GM23338 (cell line): ENCODE measurements around the gene QPCTL. TPM values are rescaled to one million over a fixed set of nuclear protein-coding genes. Genes with fewer than 3 reads are reported as not detected.
"Not testable (repeated sequence)": the region's sequence is repeated elsewhere in the genome, so short reads cannot be mapped to it uniquely, and the experiment has no call there.

Source experiments
- ATAC-seq: fragments of 200-7000 bp; cut with Tn5 transposase; 3 replicates; pipeline ENCODE4 v1.9.1; 2020
- DNase-seq: peaks from one replicate; pipeline ENCODE4 v3.0.0-alpha.2; 2015; ENCODE audit warnings: low spot score
- H2AFZ ChIP-seq: fragments of 200-600 bp; sonication (generic); 2 replicates; pipeline ENCODE4 v1.8.0; 2016; ENCODE audit warnings: antibody characterized with exemption, mild to moderate bottlenecking, moderate library complexity
- H3F3A ChIP-seq: fragments of 200-600 bp; sonication (generic); replicated peaks from 2 replicates; pipeline ENCODE4 v1.8.0; 2017; ENCODE audit warnings: antibody characterized with exemption, mixed run types, low read depth
- H3K27ac ChIP-seq: fragments of 200-600 bp; sonication (generic); 2 replicates; pipeline ENCODE4 v1.6.1; 2016; ENCODE audit warnings: low read depth
- H3K27me3 ChIP-seq: fragments of 200-600 bp; sonication (generic); 2 replicates; pipeline ENCODE4 v1.8.0; 2016; ENCODE audit warnings: mild to moderate bottlenecking, mixed run types, moderate library complexity; ENCODE audit not compliant: insufficient read depth
- H3K36me3 ChIP-seq: fragments of 200-600 bp; sonication (generic); 2 replicates; pipeline ENCODE4 v1.8.0; 2016; ENCODE audit warnings: mild to moderate bottlenecking; ENCODE audit not compliant: insufficient read depth
- H3K4me1 ChIP-seq: fragments of 200-600 bp; sonication (generic); 2 replicates; pipeline ENCODE4 v1.8.0; 2016; ENCODE audit warnings: mild to moderate bottlenecking, moderate library complexity; ENCODE audit not compliant: insufficient read depth
- H3K4me2 ChIP-seq: fragments of 200-600 bp; sonication (generic); 2 replicates; pipeline ENCODE4 v1.7.1; 2017; ENCODE audit warnings: mixed run types
- H3K4me3 ChIP-seq: fragments of 200-600 bp; sonication (generic); 2 replicates; pipeline ENCODE4 v1.6.1; 2016; ENCODE audit warnings: mixed run types
- H3K79me2 ChIP-seq: fragments of 200-600 bp; sonication (generic); replicated peaks from 2 replicates; pipeline ENCODE4 v1.8.0; 2017; ENCODE audit warnings: mild to moderate bottlenecking; ENCODE audit not compliant: insufficient read depth
- H3K9me2 ChIP-seq: fragments of 200-600 bp; sonication (generic); 2 replicates; pipeline ENCODE4 v1.8.0; 2017; ENCODE audit not compliant: insufficient read depth
- H4K20me1 ChIP-seq: fragments of 200-600 bp; sonication (generic); replicated peaks from 2 replicates; pipeline ENCODE4 v1.8.0; 2017; ENCODE audit warnings: mild to moderate bottlenecking; ENCODE audit not compliant: insufficient read depth
- H3K27ac Mint-ChIP-seq: 2 replicates; pipeline ENCODE4 v1.8.0; 2020; ENCODE audit warnings: inconsistent platforms, mild to moderate bottlenecking, moderate library complexity, mixed read lengths
- H3K27me3 Mint-ChIP-seq: 3 replicates; pipeline ENCODE4 v1.8.0; 2022; ENCODE audit warnings: low read depth, mild to moderate bottlenecking, moderate library complexity, mixed read lengths, inconsistent platforms; ENCODE audit not compliant: insufficient read depth, poor library complexity
- H3K36me3 Mint-ChIP-seq: 3 replicates; pipeline ENCODE4 v1.8.0; 2021; ENCODE audit warnings: low read depth, mild to moderate bottlenecking, inconsistent platforms, moderate library complexity, mixed read lengths
- H3K4me1 Mint-ChIP-seq: 3 replicates; pipeline ENCODE4 v1.8.0; 2020; ENCODE audit warnings: mild to moderate bottlenecking, inconsistent platforms, mixed read lengths
- H3K4me3 Mint-ChIP-seq: 3 replicates; pipeline ENCODE4 v1.8.0; 2021; ENCODE audit warnings: moderate library complexity, mild to moderate bottlenecking, inconsistent platforms, mixed read lengths
- H3K9me3 Mint-ChIP-seq: 3 replicates; pipeline ENCODE4 v1.8.0; 2020; ENCODE audit warnings: moderate library complexity, mild to moderate bottlenecking, inconsistent platforms, mixed read lengths
- CREB1 ChIP-seq: fragments of 250-450 bp; sonication (Bioruptor Pico); IDR thresholded peaks from 2 replicates; pipeline ENCODE4 v1.5.0; 2020; ENCODE audit warnings: low read depth, mild to moderate bottlenecking, moderate library complexity
- EZH2 ChIP-seq: fragments of 200-600 bp; sonication (generic); IDR thresholded peaks from one replicate; pipeline ENCODE4 v1.8.0; 2017; ENCODE audit warnings: antibody characterized with exemption, mild to moderate bottlenecking, low read depth; ENCODE audit not compliant: unreplicated experiment
- EZH2phosphoT487 ChIP-seq: fragments of 200-600 bp; sonication (generic); IDR thresholded peaks from one replicate; pipeline ENCODE4 v1.8.1; 2018; ENCODE audit warnings: antibody characterized with exemption; ENCODE audit not compliant: unreplicated experiment
- JUNB ChIP-seq: IDR thresholded peaks from one replicate; pipeline ENCODE4 v1.6.1; 2016; ENCODE audit warnings: antibody characterized with exemption; ENCODE audit not compliant: unreplicated experiment
- NANOG ChIP-seq: IDR thresholded peaks from 2 replicates; pipeline ENCODE4 v1.6.1; 2016; ENCODE audit warnings: antibody characterized with exemption, borderline replicate concordance
- POLR2AphosphoS5 ChIP-seq: IDR thresholded peaks from 2 replicates; pipeline ENCODE4 v1.6.1; 2016; ENCODE audit warnings: antibody characterized with exemption, low read depth
- ZNF114 ChIP-seq: fragments of 250-450 bp; sonication (Bioruptor Pico); IDR thresholded peaks from 2 replicates; pipeline ENCODE4 v1.5.0; 2020; ENCODE audit warnings: mild to moderate bottlenecking, moderate library complexity
- ZNF331 ChIP-seq: fragments of 250-450 bp; sonication (Bioruptor Pico); IDR thresholded peaks from 2 replicates; pipeline ENCODE4 v1.5.0; 2020; ENCODE audit warnings: low read depth, mild to moderate bottlenecking, moderate library complexity
- polyA plus RNA-seq: library from polyadenylated mRNA; unstranded; fragments of >200 nt; fragmentation: Nextera tagmentation; extraction: Ambion mirVana; gene quantifications from 2 replicates; pipeline ENCODE4 v1.2.1, GENCODE V29; 2016
- total RNA-seq: library from RNA; depleted of rRNA; stranded (reverse); fragments of >200 nt; shearing (Covaris generic); gene quantifications from 2 replicates; pipeline ENCODE4 v1.2.3, GENCODE V29; 2014
- TF ChIP-seq, protein P1 (sequence below): IDR thresholded peaks from one replicate; pipeline ENCODE4 v1.6.1; 2018; ENCODE audit warnings: antibody characterized with exemption; ENCODE audit not compliant: unreplicated experiment
- TF ChIP-seq, protein P2 (sequence below): fragments of 250-450 bp; sonication (Bioruptor Pico); IDR thresholded peaks from 2 replicates; pipeline ENCODE4 v1.5.0; 2020; ENCODE audit warnings: mild to moderate bottlenecking, moderate library complexity

QPCTL gene
- total and polyA plus RNA-seq, 2 experiments from 2014 or later, result 10.6 to 26.2 TPM

DNA sequence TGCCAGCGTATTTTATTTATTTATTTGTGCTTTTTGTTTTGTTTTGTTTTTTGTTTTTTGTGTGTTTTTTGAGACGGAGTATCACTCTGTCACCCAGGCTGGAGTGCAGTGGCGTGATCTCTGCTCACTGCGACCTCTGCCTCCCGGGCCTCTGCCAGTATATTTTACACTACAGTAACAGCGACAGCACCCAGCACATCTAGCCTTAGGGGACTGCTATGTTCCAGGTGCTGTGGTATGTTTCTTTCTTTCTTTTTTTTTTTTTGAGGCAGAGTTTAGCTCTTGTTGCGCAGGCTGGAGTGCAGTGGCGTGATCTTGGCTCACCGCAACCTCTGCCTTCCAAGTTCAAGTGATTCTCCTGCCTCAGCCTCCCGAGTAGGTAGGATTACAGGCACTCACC is 59.0 kb downstream of the QPCTL start:
- H3K4me1 Mint-ChIP-seq, H3K4me3 Mint-ChIP-seq, H3K9me2 ChIP-seq, H3K79me2 ChIP-seq, ATAC-seq, H3K27me3 ChIP-seq, H4K20me1 ChIP-seq, H3F3A ChIP-seq, H3K27me3 Mint-ChIP-seq, H3K4me1 ChIP-seq, H3K9me3 Mint-ChIP-seq, H3K27ac ChIP-seq, H3K27ac Mint-ChIP-seq, DNase-seq, H2AFZ ChIP-seq, H3K36me3 Mint-ChIP-seq, H3K4me3 ChIP-seq, H3K4me2 ChIP-seq, H3K36me3 ChIP-seq: not testable (repeated sequence)

GRCh38 chr19:45752639-45753038 is 60.2 kb downstream of the QPCTL start:
- no peaks in the 10 kb centered on the region for H3K36me3 Mint-ChIP-seq
- no peak overlapping the region for H3K27ac Mint-ChIP-seq
- H3K4me2 ChIP-seq, result no peak overlapping the region
- no peak overlapping the region for H3K27ac ChIP-seq
- H2AFZ ChIP-seq, result no peak overlapping the region
- no peaks in the 10 kb centered on the region; the same call in 2 of the 3 replicates for H3K9me3 Mint-ChIP-seq
- no peaks in the 10 kb centered on the region for H4K20me1 ChIP-seq
- H3K4me1 ChIP-seq, result peaks cover 3% of the 10 kb centered on the region; the same call in 1 of the 2 replicates
- no peaks in the 10 kb centered on the region for H3F3A ChIP-seq
- no peaks in the 10 kb centered on the region for H3K79me2 ChIP-seq
- TF ChIP-seq ZNF331 (CRISPR knock-in tag) (no peak), JUNB (no peak), ZNF114 (no peak), NANOG (no peak), EZH2 (no peak), POLR2AphosphoS5 (no peak), EZH2phosphoT487 (no peak), CREB1 (CRISPR knock-in tag) (no peak)
- TF ChIP-seq, protein P1, sequence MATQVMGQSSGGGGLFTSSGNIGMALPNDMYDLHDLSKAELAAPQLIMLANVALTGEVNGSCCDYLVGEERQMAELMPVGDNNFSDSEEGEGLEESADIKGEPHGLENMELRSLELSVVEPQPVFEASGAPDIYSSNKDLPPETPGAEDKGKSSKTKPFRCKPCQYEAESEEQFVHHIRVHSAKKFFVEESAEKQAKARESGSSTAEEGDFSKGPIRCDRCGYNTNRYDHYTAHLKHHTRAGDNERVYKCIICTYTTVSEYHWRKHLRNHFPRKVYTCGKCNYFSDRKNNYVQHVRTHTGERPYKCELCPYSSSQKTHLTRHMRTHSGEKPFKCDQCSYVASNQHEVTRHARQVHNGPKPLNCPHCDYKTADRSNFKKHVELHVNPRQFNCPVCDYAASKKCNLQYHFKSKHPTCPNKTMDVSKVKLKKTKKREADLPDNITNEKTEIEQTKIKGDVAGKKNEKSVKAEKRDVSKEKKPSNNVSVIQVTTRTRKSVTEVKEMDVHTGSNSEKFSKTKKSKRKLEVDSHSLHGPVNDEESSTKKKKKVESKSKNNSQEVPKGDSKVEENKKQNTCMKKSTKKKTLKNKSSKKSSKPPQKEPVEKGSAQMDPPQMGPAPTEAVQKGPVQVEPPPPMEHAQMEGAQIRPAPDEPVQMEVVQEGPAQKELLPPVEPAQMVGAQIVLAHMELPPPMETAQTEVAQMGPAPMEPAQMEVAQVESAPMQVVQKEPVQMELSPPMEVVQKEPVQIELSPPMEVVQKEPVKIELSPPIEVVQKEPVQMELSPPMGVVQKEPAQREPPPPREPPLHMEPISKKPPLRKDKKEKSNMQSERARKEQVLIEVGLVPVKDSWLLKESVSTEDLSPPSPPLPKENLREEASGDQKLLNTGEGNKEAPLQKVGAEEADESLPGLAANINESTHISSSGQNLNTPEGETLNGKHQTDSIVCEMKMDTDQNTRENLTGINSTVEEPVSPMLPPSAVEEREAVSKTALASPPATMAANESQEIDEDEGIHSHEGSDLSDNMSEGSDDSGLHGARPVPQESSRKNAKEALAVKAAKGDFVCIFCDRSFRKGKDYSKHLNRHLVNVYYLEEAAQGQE, result no peak
- TF ChIP-seq, protein P2, sequence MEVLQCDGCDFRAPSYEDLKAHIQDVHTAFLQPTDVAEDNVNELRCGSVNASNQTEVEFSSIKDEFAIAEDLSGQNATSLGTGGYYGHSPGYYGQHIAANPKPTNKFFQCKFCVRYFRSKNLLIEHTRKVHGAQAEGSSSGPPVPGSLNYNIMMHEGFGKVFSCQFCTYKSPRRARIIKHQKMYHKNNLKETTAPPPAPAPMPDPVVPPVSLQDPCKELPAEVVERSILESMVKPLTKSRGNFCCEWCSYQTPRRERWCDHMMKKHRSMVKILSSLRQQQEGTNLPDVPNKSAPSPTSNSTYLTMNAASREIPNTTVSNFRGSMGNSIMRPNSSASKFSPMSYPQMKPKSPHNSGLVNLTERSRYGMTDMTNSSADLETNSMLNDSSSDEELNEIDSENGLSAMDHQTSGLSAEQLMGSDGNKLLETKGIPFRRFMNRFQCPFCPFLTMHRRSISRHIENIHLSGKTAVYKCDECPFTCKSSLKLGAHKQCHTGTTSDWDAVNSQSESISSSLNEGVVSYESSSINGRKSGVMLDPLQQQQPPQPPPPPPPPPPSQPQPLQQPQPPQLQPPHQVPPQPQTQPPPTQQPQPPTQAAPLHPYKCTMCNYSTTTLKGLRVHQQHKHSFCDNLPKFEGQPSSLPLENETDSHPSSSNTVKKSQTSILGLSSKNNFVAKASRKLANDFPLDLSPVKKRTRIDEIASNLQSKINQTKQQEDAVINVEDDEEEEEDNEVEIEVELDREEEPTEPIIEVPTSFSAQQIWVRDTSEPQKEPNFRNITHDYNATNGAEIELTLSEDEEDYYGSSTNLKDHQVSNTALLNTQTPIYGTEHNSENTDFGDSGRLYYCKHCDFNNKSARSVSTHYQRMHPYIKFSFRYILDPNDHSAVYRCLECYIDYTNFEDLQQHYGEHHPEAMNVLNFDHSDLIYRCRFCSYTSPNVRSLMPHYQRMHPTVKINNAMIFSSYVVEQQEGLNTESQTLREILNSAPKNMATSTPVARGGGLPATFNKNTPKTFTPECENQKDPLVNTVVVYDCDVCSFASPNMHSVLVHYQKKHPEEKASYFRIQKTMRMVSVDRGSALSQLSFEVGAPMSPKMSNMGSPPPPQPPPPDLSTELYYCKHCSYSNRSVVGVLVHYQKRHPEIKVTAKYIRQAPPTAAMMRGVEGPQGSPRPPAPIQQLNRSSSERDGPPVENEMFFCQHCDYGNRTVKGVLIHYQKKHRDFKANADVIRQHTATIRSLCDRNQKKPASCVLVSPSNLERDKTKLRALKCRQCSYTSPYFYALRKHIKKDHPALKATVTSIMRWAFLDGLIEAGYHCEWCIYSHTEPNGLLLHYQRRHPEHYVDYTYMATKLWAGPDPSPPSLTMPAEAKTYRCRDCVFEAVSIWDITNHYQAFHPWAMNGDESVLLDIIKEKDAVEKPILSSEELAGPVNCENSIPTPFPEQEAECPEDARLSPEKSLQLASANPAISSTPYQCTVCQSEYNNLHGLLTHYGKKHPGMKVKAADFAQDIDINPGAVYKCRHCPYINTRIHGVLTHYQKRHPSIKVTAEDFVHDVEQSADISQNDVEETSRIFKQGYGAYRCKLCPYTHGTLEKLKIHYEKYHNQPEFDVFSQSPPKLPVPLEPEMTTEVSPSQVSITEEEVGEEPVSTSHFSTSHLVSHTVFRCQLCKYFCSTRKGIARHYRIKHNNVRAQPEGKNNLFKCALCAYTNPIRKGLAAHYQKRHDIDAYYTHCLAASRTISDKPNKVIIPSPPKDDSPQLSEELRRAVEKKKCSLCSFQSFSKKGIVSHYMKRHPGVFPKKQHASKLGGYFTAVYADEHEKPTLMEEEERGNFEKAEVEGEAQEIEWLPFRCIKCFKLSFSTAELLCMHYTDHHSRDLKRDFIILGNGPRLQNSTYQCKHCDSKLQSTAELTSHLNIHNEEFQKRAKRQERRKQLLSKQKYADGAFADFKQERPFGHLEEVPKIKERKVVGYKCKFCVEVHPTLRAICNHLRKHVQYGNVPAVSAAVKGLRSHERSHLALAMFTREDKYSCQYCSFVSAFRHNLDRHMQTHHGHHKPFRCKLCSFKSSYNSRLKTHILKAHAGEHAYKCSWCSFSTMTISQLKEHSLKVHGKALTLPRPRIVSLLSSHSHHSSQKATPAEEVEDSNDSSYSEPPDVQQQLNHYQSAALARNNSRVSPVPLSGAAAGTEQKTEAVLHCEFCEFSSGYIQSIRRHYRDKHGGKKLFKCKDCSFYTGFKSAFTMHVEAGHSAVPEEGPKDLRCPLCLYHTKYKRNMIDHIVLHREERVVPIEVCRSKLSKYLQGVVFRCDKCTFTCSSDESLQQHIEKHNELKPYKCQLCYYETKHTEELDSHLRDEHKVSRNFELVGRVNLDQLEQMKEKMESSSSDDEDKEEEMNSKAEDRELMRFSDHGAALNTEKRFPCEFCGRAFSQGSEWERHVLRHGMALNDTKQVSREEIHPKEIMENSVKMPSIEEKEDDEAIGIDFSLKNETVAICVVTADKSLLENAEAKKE (CRISPR knock-in tag), result no peak
- H3K36me3 ChIP-seq, result no peaks in the 10 kb centered on the region
- H3K4me3 ChIP-seq, result no peak overlapping the region
- no peak overlapping the region for H3K4me3 Mint-ChIP-seq
- H3K27me3 Mint-ChIP-seq, result peaks cover 12% of the 10 kb centered on the region
- peaks cover 3% of the 10 kb centered on the region for H3K4me1 Mint-ChIP-seq
- H3K9me2 ChIP-seq, result no peaks in the 10 kb centered on the region
- H3K27me3 ChIP-seq, result no peaks in the 10 kb centered on the region
- ATAC-seq, result no peak
- DNase-seq, result no peak
